VCaP (cell line): ENCODE data around the gene KIF23.

Source experiments
- H3K27ac ChIP-seq: fragments of 450-650 bp; 2 replicates; pipeline ENCODE4 v1.5.1; 2017
- CTCF ChIP-seq: fragments of 450-650 bp; conservative IDR thresholded peaks from 2 replicates; pipeline ENCODE4 v1.5.1; 2017; ENCODE audit warnings: mild to moderate bottlenecking, moderate library complexity

Gene KIF23

GRCh38 chr15:69421498-69421897 lies 7.3 kb downstream of the KIF23 start:
- no peak overlapping the region for H3K27ac ChIP-seq
- no peak for TF ChIP-seq CTCF

GRCh38 chr15:69422336-69422895 lies 8.3 kb downstream of the KIF23 start:
- no peak for TF ChIP-seq CTCF
- H3K27ac ChIP-seq: no peak overlapping the region

- H3K27ac ChIP-seq: no peak overlapping the region
- TF ChIP-seq CTCF: no peak
These were observed 9.9 kb downstream of the KIF23 start for GRCh38 chr15:69424001-69424400.

GRCh38 chr15:69424748-69425413 lies 10.7 kb downstream of the KIF23 start:
- no peak for TF ChIP-seq CTCF
- no peak overlapping the region for H3K27ac ChIP-seq

- TF ChIP-seq CTCF: no peak
- no peak overlapping the region for H3K27ac ChIP-seq
These were observed 19.7 kb downstream of the KIF23 start for GRCh38 chr15:69433831-69434230.

GRCh38 chr15:69434238-69434637 lies 20.1 kb downstream of the KIF23 start:
- H3K27ac ChIP-seq: no peak overlapping the region
- no peak for TF ChIP-seq CTCF

- no peak for TF ChIP-seq CTCF
These were observed 20.5 kb downstream of the KIF23 start for GRCh38 chr15:69434679-69435078.

More at GRCh38 chr15:69434679-69435078, 20.5 kb downstream of the KIF23 start:
- H3K27ac ChIP-seq: no peak overlapping the region
